PFSK-1 (cell line): ENCODE results near the gene SLC35F1.

ENCODE experiments used
- FOXP2 ChIP-seq: optimal IDR thresholded peaks from 2 replicates; pipeline ENCODE3; 2011; ENCODE audit warnings: borderline replicate concordance, control low read depth, inconsistent platforms; ENCODE audit not compliant: insufficient read depth; ENCODE audit errors: extremely low read length, extremely low read depth
- POLR2AphosphoS5 ChIP-seq: IDR thresholded peaks from 2 replicates; pipeline ENCODE4 v1.6.1; 2012; ENCODE audit warnings: low read depth, mild to moderate bottlenecking, control low read depth, low read length, moderate library complexity
- REST ChIP-seq, 2 experiments: IDR thresholded peaks; 2 replicates each; pipeline versions ENCODE4 v1.6.1 to v1.8.0; 2011 to 2012; ENCODE audit warnings: low read depth in 2 of 2, low read length in 2 of 2, control low read depth in 1 of 2, inconsistent platforms in 1 of 2, mild to moderate bottlenecking in 1 of 2, moderate library complexity in 1 of 2; ENCODE audit not compliant: insufficient read depth in 1 of 2
- SIN3A ChIP-seq: IDR thresholded peaks from 2 replicates; pipeline ENCODE4 v1.6.1; 2012; ENCODE audit warnings: mild to moderate bottlenecking, low read length, moderate library complexity, borderline replicate concordance; ENCODE audit not compliant: insufficient read depth
- TAF1 ChIP-seq: IDR thresholded peaks from 2 replicates; pipeline ENCODE4 v1.6.1; 2012; ENCODE audit warnings: low read length, control low read depth, borderline replicate concordance; ENCODE audit not compliant: insufficient read depth

The SLC35F1 gene

GRCh38 chr6:117947234-117947633, 40.2 kb downstream of the SLC35F1 start:
- no peak for TF ChIP-seq FOXP2
- no peak for TF ChIP-seq POLR2AphosphoS5
- TF ChIP-seq REST (IDR thresholded peaks at IDR 0.05; ENCODE audit: insufficient read depth in 1 of 2, low read depth in 2 of 2, low read length in 2 of 2) = no peak
- no peak for TF ChIP-seq SIN3A
- TF ChIP-seq TAF1 = no peak

- TF ChIP-seq SIN3A (no peak), TAF1 (no peak), FOXP2 (no peak), POLR2AphosphoS5 (no peak), REST (IDR thresholded peaks at IDR 0.05; ENCODE audit: insufficient read depth in 1 of 2, low read depth in 2 of 2, low read length in 2 of 2) (no peak)
These were observed 44.7 kb downstream of the SLC35F1 start for GRCh38 chr6:117951783-117952182.

- no peak for TF ChIP-seq TAF1
- no peak for TF ChIP-seq SIN3A
- no peak for TF ChIP-seq REST (IDR thresholded peaks at IDR 0.05; ENCODE audit: insufficient read depth in 1 of 2, low read depth in 2 of 2, low read length in 2 of 2)
- TF ChIP-seq POLR2AphosphoS5 = no peak
- no peak for TF ChIP-seq FOXP2
These were observed 48.7 kb downstream of the SLC35F1 start for GRCh38 chr6:117955684-117956256.

GRCh38 chr6:117956386-117956785, 49.3 kb downstream of the SLC35F1 start:
- TF ChIP-seq SIN3A = no peak
- TF ChIP-seq REST (IDR thresholded peaks at IDR 0.05; ENCODE audit: insufficient read depth in 1 of 2, low read depth in 2 of 2, low read length in 2 of 2) = no peak
- TF ChIP-seq FOXP2 = no peak
- TF ChIP-seq POLR2AphosphoS5 = no peak
- no peak for TF ChIP-seq TAF1

- TF ChIP-seq SIN3A (no peak), REST (IDR thresholded peaks at IDR 0.05; ENCODE audit: insufficient read depth in 1 of 2, low read depth in 2 of 2, low read length in 2 of 2) (no peak), TAF1 (no peak), POLR2AphosphoS5 (no peak), FOXP2 (no peak)
These were observed 51.5 kb downstream of the SLC35F1 start for GRCh38 chr6:117958536-117958935.
